Suppressor macrophage (primary cell): Measurements from ENCODE around the gene CDHR1.

Experiments used
- DNase-seq, 4 experiments: peaks; one replicate each; pipeline ENCODE4 v3.0.0-alpha.2; 2020 to 2022

CDHR1 gene

GRCh38 chr10:84267503-84268126, 73.3 kb downstream of the CDHR1 start:
- peak; percentile 60 to 77 (median 63) for DNase-seq

- DNase-seq: no peak
These were observed 74.8 kb downstream of the CDHR1 start for GRCh38 chr10:84269162-84269561.
